Kidney capillary endothelial cell (primary cell): ENCODE results near the gene SLC38A10.

Experiments used
- DNase-seq: peaks from one replicate; pipeline ENCODE4 v3.0.0-alpha.2; 2018; ENCODE audit warnings: low spot score

The SLC38A10 gene

DNA sequence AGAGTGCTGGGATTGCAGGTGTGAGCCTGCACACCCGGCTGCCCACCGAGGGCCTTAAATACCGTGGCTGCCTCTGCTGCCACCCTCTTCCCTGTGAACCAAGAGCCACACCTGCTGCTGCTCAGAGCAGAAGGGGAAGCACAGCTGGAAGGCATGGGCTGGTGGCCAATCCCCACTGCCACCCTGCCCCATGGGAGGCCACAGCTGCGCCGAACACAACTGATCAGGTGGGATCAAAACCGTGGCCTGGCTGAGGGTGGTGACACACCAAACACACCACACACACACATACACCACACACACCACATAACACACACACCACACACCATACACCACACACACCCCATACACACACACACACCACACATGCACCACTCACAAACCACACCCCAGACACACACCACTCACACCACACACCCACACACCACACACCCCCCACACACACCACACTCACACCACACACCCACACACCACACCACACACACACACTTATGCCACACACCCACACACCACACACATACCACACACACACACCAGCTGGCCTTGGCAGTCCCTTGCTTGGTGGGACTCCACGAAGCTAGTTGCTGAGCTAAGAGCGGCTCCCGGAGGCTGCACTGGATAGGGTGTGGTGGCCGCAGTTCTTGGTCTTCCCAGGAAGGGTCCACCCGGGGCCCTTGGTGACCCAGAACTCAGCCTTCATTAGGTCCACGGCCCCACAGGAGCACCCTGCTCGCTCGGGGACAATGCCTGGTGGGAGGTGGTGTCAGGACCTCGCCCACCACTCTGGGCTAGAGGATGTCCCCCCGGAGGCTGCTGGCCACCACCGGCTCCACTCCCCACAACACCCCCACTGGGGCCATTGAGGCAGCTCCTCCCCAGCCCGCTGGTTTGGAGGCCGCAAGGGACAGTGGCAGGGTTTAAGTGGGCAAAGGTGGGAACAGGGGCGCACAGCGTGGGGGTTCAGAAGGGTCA is 87.2 kb downstream of the SLC38A10 start:
- DNase-seq, result no peak

DNA sequence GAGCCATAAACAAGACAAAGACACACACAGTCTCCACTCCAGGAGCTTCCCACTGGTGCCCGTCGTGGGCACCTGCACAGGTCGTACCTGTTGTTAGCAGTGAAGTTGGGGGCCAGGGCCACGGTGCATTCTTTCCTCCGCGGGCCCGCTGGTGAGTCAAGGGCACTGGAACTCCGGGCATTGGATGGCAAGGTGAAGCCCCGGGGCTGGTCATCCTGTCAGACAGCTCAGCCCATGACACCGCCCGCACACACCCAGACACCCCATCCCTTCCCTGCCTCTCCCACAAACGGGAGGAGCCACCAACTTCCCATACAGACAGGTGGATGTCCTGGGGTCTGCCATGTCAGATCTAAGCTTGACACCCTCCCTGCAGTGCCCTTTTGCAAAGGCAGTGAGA is 88.5 kb downstream of the SLC38A10 start:
- no peak for DNase-seq

DNA sequence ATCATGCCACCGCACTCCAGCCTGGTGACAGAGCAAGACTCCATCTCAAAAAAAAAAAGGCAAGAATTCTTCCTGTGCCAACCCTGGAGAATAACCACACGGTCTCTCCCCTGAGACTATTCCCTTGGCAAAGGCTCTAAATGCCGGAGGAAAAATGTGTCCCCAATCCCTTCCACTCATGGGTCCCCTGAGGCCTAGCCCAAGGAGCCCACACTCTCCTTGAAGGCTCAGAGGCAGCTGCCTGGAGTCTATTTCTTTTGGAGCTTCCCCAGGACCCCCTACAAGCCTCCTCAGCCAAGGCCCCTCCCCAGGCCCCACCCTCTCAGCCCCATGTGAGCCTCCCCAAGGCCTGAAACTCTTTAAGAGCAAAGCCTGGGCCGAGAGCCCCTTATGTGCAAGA is 88.9 kb downstream of the SLC38A10 start:
- DNase-seq, result no peak

DNA sequence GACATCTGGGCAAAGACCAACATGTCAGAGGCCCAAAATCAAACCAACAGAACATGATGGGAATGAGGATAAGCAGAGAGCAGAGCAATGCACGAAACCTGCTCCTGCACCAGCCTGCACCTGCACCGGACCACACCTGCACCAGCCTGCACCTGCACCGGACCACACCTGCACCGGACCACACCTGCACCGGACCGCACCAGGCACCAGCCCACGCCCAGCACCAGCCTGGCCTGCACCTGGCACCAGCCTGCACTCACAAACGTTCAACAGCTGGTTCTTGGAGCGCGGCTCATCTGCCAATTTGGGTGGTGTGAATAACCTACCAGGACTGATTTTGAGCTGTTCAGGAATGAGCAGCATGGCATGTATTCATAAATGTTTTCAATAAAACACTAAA is 90.5 kb downstream of the SLC38A10 start:
- DNase-seq, result no peak

DNA sequence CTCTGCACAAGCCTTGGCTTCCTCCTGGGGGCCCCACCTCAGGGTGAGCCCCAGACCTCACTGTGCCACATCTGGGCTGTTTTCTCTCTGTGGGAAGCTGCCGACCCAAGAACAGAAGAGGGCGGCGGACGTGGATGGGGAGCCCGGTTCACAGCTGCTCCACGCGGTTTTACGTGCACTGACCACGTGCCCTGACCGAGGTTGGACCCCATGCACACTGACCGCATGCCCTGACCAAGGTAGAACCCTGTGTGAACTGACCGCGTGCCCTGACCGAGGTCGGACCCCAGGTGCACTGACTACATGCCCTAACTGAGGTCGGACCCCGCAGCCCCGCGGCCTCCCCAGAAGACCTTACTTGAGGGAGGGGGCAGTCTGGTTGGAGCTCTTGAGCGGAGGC is 92.0 kb downstream of the SLC38A10 start:
- no peak for DNase-seq

DNA sequence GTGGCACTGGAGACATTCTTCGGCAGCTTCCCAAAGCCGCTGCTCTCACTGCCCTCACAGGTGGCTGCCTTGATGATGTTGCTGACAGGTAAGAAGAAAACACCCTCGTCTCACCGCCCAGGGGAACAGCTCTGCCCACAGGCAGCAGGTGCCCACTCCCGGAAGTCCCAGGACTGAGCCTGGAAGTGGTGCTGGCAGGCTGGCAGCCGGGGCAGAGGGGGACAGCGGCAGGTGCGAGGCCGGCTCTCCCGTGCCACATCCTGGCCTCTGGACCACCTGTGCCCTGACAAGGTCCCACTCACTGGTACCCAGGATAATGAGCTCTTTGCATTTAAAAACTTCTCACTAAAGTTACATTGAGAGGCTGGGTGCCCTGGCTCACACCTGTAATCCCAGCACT is 92.8 kb downstream of the SLC38A10 start:
- DNase-seq, result no peak

DNA sequence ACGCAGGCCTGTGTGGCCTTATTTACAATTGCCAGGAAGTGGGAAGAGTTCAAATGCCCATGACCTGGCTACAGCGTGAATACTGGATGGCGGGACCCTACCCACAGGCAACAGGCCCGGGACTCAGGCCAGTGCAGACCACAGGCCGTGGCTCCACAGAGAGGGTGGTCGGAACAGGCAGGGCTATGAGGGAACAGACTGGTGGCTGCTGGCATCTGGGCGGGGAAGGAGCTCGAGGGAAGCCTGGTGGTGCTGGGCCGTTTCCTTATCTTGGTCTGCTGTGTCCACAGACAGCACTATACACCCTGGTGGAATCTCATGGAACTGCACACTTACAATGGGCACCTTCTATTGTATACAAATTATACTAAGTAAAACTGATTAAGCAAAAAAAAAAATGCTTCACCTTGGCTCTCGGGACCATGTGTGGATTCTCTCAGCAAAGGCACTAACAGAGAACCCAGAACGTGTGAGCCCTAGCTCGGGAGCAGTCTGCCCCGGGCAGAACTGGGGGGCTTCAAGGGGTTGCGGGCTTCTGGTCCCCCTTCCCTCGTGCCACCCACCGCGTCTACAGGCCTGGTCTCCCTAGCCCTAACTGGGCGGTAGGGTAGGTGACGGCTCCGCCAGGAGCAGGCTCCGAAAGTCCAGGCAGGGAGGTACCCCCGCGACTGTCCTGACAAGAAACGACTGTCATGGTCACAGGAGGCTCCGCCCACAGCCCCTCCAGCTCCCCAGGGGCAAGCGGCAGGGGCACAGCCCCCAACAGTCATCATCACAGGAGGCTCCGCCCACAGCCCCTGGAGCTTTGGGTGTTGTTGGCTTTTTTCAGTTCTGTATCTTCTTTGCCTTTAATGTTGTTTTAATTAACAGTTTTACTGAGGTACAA is 94.2 kb downstream of the SLC38A10 start:
- peak; percentile 76 for DNase-seq

DNA sequence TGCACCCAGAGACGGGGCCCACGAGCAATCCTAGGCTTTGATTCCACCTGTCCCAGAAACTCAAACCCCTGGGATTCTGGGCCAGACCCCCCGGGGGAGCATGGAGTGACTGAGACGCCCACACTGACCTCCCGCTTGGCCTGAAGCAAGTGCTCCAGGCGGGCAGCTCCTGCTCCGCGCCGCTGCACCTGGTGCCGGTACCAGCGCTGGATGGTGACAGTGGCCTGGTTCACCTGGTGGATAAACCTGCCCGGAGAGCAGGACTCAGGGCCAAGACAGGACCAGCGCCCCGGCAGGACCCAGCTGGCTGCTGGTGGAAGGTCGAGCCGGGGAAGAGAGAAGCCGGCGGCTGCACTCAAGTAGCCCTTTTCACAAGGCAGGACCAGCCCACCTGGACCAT is 94.9 kb downstream of the SLC38A10 start:
- DNase-seq, result no peak

DNA sequence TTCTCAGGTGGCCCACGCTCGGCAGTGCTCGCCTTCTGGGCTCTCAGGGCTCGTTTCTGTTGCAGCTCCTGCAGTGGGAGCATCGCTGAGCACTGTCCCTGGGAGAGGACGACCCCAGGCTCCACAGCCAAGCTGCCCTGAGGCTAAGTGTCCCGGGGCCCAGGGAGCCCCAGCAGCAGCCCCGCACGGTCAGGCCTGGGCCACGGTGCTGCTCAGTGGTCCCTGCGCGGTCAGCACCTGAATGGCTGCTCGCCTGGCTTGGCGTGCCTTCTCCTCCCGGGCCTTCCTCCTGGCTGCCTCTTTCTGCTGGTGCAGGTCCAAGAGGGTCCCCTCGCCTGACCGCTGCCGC is 95.7 kb downstream of the SLC38A10 start:
- no peak for DNase-seq

DNA sequence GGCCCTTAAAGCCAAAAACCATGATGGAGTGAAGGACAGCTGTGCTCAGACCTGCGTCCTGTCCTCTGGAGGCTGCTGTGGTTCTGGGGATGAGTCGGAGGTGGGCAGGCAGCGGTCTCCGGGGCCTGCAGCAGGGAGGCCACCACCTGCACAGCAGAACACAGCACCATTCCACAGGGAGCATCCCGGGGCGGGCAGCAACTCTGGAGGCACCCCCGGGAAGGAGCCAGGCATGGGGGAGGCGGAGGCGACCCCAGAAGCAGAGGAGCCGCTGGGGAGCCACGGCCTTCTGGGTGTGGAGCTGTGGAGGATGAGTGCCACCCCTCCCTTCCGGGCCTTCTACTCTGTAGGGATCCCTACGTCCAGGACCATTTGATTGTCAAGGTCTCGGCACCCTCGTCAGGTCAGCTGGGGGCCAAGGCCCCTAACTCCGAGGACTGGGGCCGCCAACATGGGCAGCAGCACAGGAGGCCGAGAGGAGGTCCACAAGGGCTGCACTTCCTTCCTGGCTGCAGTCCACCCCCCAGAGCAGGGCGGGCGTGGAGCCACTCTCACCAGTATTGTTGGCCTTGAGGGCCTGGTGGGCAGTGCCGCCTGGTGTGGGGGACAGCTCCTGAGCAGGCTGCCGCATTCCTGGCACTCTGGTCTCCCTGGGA is 96.2 kb downstream of the SLC38A10 start:
- DNase-seq, result no peak

DNA sequence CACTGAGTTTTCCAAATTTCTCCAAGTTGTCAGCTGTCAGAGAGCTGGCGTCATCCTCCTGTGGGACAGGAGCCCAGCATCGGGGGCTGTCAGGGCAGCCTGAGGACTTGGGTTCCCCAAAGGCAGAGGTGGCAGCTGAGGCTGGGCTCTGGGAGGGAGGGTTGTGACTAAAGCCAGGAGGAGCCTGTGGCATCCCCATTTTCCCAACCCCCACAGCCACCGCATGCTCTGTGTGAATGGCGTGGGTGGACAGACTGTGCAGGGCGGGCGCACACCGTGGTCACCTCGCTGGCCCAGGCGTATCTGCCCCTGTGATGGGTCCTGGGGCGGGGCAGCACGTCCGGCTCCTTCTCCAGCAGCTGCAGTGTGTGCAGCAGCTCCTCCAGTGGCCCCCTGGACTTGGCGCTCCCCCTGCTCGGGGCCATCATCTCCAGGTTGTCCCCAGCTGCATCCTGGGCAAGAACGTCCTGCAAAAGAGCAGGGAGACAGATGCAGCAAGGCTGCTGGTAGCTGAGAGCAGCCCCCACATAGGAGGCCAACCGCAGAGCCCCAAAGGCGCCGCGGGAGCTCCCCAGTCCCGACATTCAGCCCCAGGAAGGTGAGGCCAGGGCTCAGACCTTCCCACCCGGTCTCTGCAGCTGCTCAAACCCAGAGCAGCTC is 97.1 kb downstream of the SLC38A10 start:
- DNase-seq, result no peak

DNA sequence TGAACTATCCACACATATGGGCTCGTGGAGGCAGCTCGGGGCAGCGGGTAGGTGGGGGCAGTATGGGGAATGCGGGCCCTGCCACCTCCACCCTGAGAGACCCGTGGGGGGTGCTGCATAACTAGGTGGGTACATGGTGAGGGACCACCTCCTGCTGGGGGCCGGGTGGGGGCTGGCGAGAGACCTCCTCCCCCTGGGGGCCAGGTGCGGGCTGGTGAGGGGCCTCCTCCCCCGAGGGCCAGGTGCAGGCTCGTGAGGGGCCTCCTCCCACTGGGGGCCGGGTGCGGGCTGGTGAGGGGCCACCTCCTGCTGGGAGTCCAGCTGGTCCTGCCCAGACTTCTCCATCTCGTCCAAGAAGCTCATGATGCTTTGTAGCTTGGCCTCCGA is 97.7 kb downstream of the SLC38A10 start:
- no peak for DNase-seq

DNA sequence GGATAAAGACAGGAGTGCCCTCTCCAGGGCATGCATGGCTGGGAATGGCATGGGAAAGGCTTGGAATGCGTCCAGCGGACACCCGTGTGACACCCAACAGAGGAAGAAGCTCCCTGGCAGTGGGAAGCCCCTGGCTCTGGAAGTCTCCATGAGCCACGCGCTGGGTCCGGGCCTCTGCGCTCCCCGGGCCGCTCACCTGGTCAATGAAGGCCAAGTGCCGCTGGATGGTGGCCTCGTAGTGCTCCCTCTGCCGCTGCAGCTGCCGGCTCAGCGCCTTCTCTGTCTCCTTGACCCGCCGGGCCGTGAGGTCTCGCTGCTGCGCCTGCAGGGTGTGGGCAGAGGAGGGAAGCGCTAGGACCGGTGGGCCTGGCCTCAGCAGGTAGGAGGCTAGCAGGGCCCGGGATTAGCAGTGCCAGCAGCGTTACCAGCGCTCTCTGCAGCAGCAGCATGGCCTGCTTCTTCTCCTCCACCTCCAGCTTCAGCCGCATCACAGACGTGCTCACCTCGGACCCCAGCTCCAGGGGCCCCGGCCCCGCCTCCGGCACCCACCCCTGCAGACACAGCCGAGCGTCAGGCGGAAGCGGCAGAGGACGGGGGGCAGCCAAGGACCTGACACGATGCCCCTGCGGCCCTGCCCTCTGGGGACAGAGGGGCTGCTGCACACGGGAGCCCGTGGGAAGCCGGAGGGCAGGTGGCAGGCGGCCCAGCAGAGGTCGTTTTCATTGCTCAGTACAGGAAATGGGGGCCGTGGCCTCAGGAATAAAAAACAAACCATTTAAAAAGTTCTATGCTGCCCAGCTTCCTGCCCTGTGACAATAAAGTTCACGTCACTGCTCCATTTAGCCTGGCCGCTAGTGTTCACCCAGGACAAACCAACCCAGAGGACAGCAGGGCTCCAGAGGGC is 98.3 kb downstream of the SLC38A10 start:
- peak; percentile 51 for DNase-seq

DNA sequence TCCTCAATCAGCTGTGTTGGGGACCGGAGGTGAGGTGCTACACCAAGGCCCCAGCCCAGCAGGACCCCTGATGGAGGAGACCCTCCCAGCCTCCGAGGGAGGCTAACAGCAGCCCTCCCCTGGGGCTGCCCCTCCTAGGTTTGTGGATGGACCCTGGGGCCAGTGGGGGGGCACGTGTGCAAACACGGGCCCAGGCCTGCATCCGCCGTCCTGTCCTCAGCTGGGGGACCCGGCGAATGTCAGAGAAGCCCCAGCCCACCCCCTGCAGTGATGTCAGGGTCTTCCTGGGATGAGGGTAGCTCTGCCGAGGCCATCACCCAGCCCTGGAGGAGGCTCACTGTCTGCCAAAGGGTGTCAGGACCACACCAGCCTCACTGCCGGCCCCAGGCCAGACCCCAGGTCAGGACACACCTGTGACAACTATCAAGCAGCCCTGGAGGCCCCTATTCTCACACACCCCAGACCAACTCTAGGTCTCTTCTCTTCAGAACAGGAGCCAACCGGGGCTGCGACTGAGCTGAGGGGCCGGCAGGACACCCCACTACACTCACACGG is 99.1 kb downstream of the SLC38A10 start:
- no peak for DNase-seq
